HG03025 (cell line): ENCODE measurements around the gene FOXN3.
"Not testable (repeated sequence)": the region's sequence is repeated elsewhere in the genome, so short reads cannot be mapped to it uniquely, and the experiment has no call there.

Experiments used
- ATAC-seq: cut with Tn5 transposase; IDR thresholded peaks from one replicate; pipeline ENCODE4 v1.9.1; 2021; ENCODE audit warnings: mild to moderate bottlenecking, moderate library complexity; ENCODE audit not compliant: unreplicated experiment, low FRiP score

FOXN3 gene

GRCh38 chr14:89214221-89214965 is 202.6 kb downstream of the FOXN3 start:
- ATAC-seq, result no peak

GRCh38 chr14:89212386-89213235 is 204.4 kb downstream of the FOXN3 start:
- ATAC-seq, result no peak

- ATAC-seq, result no peak
Observed at GRCh38 chr14:89209558-89209957, 207.5 kb downstream of the FOXN3 start.

- no peak for ATAC-seq
Observed at GRCh38 chr14:89207925-89208328, 209.1 kb downstream of the FOXN3 start.

GRCh38 chr14:89206389-89207031 is 210.5 kb downstream of the FOXN3 start:
- no peak for ATAC-seq

- ATAC-seq, result no peak
Observed at GRCh38 chr14:89205137-89205740, 211.8 kb downstream of the FOXN3 start.

- no peak for ATAC-seq
Observed at GRCh38 chr14:89202413-89203190, 214.4 kb downstream of the FOXN3 start.

- no peak for ATAC-seq
Observed at GRCh38 chr14:89201645-89202044, 215.4 kb downstream of the FOXN3 start.

- not testable (repeated sequence) for ATAC-seq
Observed at GRCh38 chr14:89199357-89199756, 217.7 kb downstream of the FOXN3 start.

GRCh38 chr14:89198544-89199329 is 218.3 kb downstream of the FOXN3 start:
- ATAC-seq, result no peak

GRCh38 chr14:89197623-89198022 is 219.4 kb downstream of the FOXN3 start:
- ATAC-seq, result no peak

- ATAC-seq, result no peak
Observed at GRCh38 chr14:89196545-89196944, 220.5 kb downstream of the FOXN3 start.

GRCh38 chr14:89194376-89194775 is 222.7 kb downstream of the FOXN3 start:
- ATAC-seq, result no peak

GRCh38 chr14:89190765-89191513 is 226.1 kb downstream of the FOXN3 start:
- ATAC-seq, result no peak

GRCh38 chr14:89188492-89188891 is 228.5 kb downstream of the FOXN3 start:
- no peak for ATAC-seq

GRCh38 chr14:89187501-89187900 is 229.5 kb downstream of the FOXN3 start:
- ATAC-seq, result no peak

- ATAC-seq, result no peak
Observed at GRCh38 chr14:89186856-89187376, 230.1 kb downstream of the FOXN3 start.
